Lung microvascular endothelial cell (primary cell): Measurements from ENCODE around the gene OR4Q2. TPM values are rescaled to one million over a fixed set of nuclear protein-coding genes. Genes with fewer than 3 reads are reported as not detected.
"Not testable (repeated sequence)": the region's sequence is repeated elsewhere in the genome, so short reads cannot be mapped to it uniquely, and the experiment has no call there.

Source experiments
- DNase-seq, 2 donors: peaks; one replicate each; pipeline versions ENCODE4 v3.0.0 to v3.0.0-alpha.2; 2010; ENCODE audit warnings: low read depth in 2 of 2
- total RNA-seq: library from RNA; depleted of rRNA; stranded (reverse); fragments of >200 nt; gene quantifications from 2 replicates; pipeline ENCODE4 v1.2.1, GENCODE V29; 2014

The OR4Q2 gene
- not detected in 2 replicates for total RNA-seq

DNA sequence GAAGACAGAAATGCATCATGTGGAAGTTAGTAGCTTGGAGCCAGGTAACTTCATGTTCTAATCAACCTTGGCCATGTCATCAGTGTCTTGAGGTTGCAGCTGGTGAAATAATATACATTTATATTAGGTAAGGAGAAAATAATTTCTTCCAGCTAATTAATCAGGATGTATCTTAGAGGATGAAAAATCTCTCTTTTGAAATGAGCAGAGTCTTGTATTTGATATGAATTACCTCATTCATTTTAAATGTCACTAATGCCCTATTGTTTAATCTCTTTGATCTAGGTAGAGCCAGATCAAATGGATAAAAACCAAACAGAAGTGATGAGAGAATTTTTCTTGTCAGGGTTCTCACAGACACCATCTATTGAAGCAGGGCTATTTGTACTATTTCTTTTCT is at the start of gene OR4Q2:
OR4Q2 (plus strand) TSS at position 301 of the 400 bp plus-strand sequence.
- no peak for DNase-seq

DNA sequence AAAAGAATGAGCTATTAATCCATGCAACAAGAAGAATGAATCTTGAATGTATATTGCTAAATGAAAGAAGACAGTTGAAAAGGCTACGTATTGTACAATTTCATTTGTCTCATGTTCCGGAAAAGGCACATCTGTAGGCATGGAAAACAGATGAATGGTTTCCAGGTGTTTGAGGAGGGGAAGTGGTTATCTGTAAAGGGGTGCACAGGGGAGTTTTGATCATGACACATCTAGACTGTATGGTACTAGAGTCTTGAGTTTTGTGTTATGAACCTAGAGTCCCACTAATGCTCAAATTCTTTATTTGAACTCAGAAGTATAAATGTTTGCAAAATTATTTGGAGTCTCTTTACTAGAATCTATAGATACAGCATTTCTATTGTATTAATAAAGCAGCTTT is 32.2 kb upstream of the OR4Q2 start:
- DNase-seq, result not testable (repeated sequence)

DNA sequence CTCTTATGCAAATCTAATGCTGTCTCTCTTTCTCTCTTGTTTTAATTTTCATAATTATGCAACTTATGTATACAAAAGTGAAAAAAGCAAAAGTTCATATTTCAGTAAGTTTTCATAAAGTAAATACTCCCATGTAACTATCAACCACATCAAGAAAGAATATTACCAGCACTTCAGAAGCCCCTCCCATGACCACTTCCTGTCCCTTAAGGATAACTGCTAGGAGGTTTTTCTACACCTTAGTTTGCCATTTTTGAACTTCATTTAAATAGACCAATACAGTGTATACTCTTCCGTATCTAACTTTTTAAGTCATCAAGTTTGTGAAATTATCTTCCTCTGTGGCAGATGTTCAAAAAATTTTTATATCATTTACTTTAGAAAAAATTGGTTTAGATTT is 27.1 kb upstream of the OR4Q2 start:
- no peak for DNase-seq

- no peak for DNase-seq
These were observed 26.7 kb upstream of the OR4Q2 start, which contains the start of gene OR4K15 for GRCh38 chr14:19975291-19975690. Gene OR4K15, plus strand, starts transcription at chr14:19975591. Its CDS starts 0 bp downstream, at chr14:19975591.

DNA sequence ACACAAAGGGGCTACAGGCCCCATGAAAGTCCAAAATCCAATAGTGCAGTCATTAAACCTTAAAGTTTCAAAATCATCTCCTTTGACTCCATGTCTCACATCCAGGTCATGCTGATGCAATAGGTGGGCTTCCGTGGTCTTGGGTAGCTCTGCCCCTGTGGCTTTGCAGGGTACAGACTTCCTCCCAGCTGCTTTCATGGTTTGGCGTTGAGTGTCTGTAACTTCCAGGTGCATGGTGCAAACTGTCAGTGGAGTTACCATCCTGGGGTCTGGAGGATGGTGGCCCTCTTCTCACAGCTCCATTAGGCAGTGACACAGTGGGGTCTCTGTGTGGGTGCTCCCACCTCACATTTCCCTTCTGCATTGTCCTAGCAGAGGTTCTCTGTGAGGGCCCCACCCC is 8.5 kb upstream of the OR4Q2 start:
- DNase-seq, result no peak

- DNase-seq, result peak in 1 of 2 donors; percentile 24
These were observed 356 bp downstream of the OR4Q2 start for GRCh38 chr14:20002319-20002718.

DNA sequence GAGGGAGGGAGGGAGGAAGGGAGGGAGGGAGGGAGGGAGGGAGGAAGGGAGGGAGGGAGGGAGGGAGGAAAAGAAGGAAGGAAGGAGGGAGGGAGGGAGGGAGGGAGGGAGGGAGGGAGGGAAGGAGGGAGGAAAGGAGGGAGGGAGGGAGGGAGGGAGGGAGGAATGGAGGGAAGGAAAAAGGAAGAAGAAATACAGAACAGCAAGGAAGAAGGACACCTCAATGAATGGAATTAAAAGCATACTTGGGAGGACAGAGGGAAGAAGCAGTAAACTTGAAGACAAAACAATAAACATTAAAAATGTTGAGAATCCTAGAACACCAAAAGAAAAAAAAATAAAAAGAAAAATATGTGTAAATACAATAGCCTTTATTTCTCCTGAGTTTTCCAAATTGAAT is 6.2 kb downstream of the OR4Q2 start:
- DNase-seq, result no peak

DNA sequence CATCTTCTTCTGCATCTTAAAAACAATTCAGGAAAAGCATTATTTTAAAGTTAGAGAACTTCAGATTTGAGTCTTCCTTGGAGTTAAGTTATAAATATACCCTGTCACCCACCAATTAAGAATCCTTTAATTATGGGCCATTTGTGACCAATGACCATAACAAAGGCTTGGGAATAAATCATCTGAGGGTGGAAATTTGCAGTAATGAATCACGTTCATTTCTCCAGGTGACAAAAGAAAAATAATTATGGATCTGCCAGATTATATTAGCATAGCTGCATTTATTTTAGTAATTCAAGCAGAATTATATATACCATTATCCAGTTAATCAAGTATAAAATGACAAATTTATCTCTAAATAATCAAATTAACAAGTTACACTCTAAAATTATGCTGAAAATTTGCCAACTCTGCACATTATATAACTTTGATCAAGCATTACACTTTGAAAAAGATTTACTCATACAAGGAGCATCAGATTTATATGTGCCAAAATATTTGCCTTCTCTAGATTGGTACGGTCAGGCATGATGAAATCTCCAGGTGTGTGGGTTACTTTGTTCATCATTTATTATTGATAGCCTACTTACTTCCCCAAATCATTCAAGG is 17.4 kb downstream of the OR4Q2 start, which contains the start of gene OR4K14:
OR4K14 (minus strand) TSS at position 51 of the 609 bp plus-strand sequence. CDS start 4,114 bp downstream, outside the sequence.
- DNase-seq, result no peak

DNA sequence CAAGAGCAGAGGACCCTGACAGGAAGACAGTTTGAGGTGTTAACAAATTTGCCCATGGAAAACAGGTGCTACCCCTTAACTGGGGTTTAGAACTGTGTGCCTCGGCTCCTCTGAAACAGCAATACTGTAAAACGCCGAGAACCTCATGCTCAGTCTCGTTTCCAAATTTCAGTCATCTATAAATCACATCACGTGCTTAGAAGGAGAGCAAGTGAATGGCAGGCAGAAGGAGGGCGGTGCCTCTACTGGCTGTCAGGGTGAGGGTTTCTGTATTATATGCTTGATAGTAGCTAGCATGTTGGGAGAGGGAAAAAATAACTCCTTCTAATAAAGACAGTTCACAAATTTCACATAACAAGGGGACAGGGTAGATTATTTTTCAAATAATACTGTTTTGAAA is 29.1 kb downstream of the OR4Q2 start:
- DNase-seq, result no peak

- DNase-seq, result no peak
These were observed 33.5 kb downstream of the OR4Q2 start for GRCh38 chr14:20035449-20035848.

- DNase-seq, result no peak
These were observed 34.0 kb downstream of the OR4Q2 start, which contains the start of gene OR4K13 for GRCh38 chr14:20035938-20036337. Gene OR4K13, minus strand, starts transcription at chr14:20036038. Its CDS starts 1,280 bp downstream, at chr14:20034758.

DNA sequence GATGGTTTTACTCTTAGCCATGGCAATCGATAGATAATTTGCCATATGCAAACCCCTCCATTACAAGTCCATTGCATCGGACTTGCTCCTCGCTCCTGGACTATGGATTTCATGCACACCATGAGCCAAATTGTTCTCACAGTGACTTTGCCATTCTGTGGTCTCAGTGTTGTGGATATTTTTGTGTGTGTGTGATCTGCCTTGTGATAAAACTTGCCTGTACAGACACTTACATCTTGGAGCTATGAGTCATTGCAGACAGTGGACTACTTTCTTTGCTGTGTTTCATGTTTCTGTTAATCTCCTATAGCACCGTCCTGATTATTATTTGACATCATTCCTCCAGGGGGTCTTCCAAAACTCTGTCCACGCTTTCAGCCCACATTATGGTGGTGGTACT is 42.3 kb downstream of the OR4Q2 start:
- DNase-seq, result no peak

DNA sequence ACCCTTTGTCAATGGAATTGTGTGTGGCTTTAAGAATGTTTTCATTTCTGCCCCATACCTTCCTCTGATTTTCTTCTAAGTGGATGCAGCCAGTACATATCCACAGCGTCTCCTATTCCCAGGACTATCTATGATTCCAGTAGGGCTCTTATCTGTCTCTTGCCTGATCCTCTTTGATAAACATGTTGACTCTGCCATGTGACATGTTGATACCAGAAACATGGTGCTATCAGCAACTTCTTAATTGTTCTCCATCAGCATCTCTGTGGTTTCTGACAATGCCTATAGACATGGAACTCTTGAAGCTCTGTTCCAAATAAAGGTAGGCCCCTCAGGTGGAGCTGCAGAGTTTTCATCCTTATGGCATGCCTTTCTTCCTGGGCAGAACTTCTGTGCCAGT is 46.2 kb downstream of the OR4Q2 start:
- DNase-seq, result no peak

Other genes with a start within 250 kb of the OR4Q2 start
- gene OR4M1, start 228.7 kb upstream of the OR4Q2 start, total RNA-seq, result not detected in 2 replicates
- gene OR4N2, start 198.4 kb upstream of the OR4Q2 start, total RNA-seq, result not detected in 2 replicates
- not detected in 2 replicates for gene OR4K2, start 127.0 kb upstream of the OR4Q2 start, total RNA-seq
- not detected in 2 replicates for gene OR4K5, start 81.6 kb upstream of the OR4Q2 start, total RNA-seq
- not detected in 2 replicates for gene OR4K1, start 71.2 kb upstream of the OR4Q2 start, total RNA-seq
- gene OR4K15, start 26.6 kb upstream of the OR4Q2 start, total RNA-seq, result not detected in 2 replicates
- gene OR4K14, start 17.1 kb downstream of the OR4Q2 start, total RNA-seq, result not detected in 2 replicates
- not detected in 2 replicates for gene OR4K13, start 33.9 kb downstream of the OR4Q2 start, total RNA-seq
- not detected in 2 replicates for gene OR4L1, start 57.9 kb downstream of the OR4Q2 start, total RNA-seq
- gene OR4K17, start 108.6 kb downstream of the OR4Q2 start, total RNA-seq, result not detected in 2 replicates
- gene OR4N5, start 136.7 kb downstream of the OR4Q2 start, total RNA-seq, result not detected in 2 replicates
- not detected in 2 replicates for gene OR11G2, start 188.7 kb downstream of the OR4Q2 start, total RNA-seq
- gene OR11H6, start 221.5 kb downstream of the OR4Q2 start, total RNA-seq, result not detected in 2 replicates
- not detected in 2 replicates for gene OR11H7, start 226.8 kb downstream of the OR4Q2 start, total RNA-seq
- not detected in 2 replicates for gene OR11H4, start 237.1 kb downstream of the OR4Q2 start, total RNA-seq